DOHH2 (cell line): ENCODE measurements around the gene MAMDC4.

Source experiments
- CTCF ChIP-seq: fragments of 200-600 bp; sonication (generic); IDR thresholded peaks from one replicate; pipeline ENCODE4 v1.5.1; 2014; ENCODE audit warnings: antibody characterized with exemption, mild to moderate bottlenecking, low read depth, low read length; ENCODE audit not compliant: poor library complexity, severe bottlenecking
- EZH2phosphoT487 ChIP-seq: fragments of 200-600 bp; sonication (generic); IDR thresholded peaks from 2 replicates; pipeline ENCODE4 v1.6.1; 2017; ENCODE audit warnings: borderline replicate concordance, mild to moderate bottlenecking, antibody characterized with exemption, low read length, moderate library complexity, mixed read lengths

- TF ChIP-seq CTCF: no peak
- TF ChIP-seq EZH2phosphoT487: no peak
These were observed 22.7 kb upstream of the MAMDC4 start for GRCh38 chr9:136829412-136829811.
